ENCODE data around the gene AHRR. TPM values are rescaled to one million over a fixed set of nuclear protein-coding genes. Genes with fewer than 3 reads are reported as not detected.
"Not testable (repeated sequence)": the region's sequence is repeated elsewhere in the genome, so short reads cannot be mapped to it uniquely, and the experiment has no call there.

AHRR gene
- total RNA-seq, 1 donor from 2014 or later, result 1.4 TPM

GRCh38 chr5:398475-399295, 77.2 kb downstream of the AHRR start:
- no peak for DNase-seq

- no peak for DNase-seq
Observed at GRCh38 chr5:399296-400281, 78.1 kb downstream of the AHRR start.

- DNase-seq, result no peak
Observed at GRCh38 chr5:400282-401145, 79.0 kb downstream of the AHRR start.

GRCh38 chr5:401146-402034, 79.9 kb downstream of the AHRR start:
- no peak for DNase-seq

- DNase-seq, result not testable (repeated sequence)
Observed at GRCh38 chr5:402219-402614, 80.7 kb downstream of the AHRR start.

- no peak for DNase-seq
Observed at GRCh38 chr5:402615-403359, 81.3 kb downstream of the AHRR start.

- no peak for DNase-seq
Observed at GRCh38 chr5:403995-404394, 82.5 kb downstream of the AHRR start.

GRCh38 chr5:404666-405241, 83.2 kb downstream of the AHRR start:
- DNase-seq, result no peak

GRCh38 chr5:405421-405820, 83.9 kb downstream of the AHRR start:
- no peak for DNase-seq

GRCh38 chr5:406041-406440, 84.5 kb downstream of the AHRR start:
- no peak for DNase-seq

GRCh38 chr5:407051-407450, 85.5 kb downstream of the AHRR start:
- no peak for DNase-seq

GRCh38 chr5:407801-408268, 86.3 kb downstream of the AHRR start:
- no peak for DNase-seq

- DNase-seq, result no peak
Observed at GRCh38 chr5:410911-411517, 89.5 kb downstream of the AHRR start.

- no peak for DNase-seq
Observed at GRCh38 chr5:411728-412127, 90.2 kb downstream of the AHRR start.

- not testable (repeated sequence) for DNase-seq
Observed at GRCh38 chr5:414991-415927, 93.7 kb downstream of the AHRR start.

GRCh38 chr5:415928-416635, 94.6 kb downstream of the AHRR start:
- no peak for DNase-seq

GRCh38 chr5:416636-416960, 95.1 kb downstream of the AHRR start:
- no peak for DNase-seq

Data from occipital lobe (tissue), 2 donors.